G401.6 (cell line): ENCODE results near the gene TBC1D1.
A peak's percentile ranks its signal among the peaks of the same experiment; 100 is the strongest.

Experiments used
- FAIRE-seq: peaks from 2 replicates; lab custom pipeline; 2012; peaks lifted over from hg19 to GRCh38; lab: Jason Lieb, UNC

Gene TBC1D1

GRCh38 chr4:38056011-38056685 lies 165.3 kb downstream of the TBC1D1 start:
- no peak for FAIRE-seq

- no peak for FAIRE-seq
Measured at GRCh38 chr4:38058151-38058550, 167.3 kb downstream of the TBC1D1 start.

GRCh38 chr4:38060829-38061431 lies 170.0 kb downstream of the TBC1D1 start:
- FAIRE-seq: no peak

- FAIRE-seq: peak; percentile 85
Measured at GRCh38 chr4:38062088-38062775, 171.3 kb downstream of the TBC1D1 start.

GRCh38 chr4:38062776-38063097 lies 171.9 kb downstream of the TBC1D1 start:
- FAIRE-seq: no peak

- FAIRE-seq: no peak
Measured at GRCh38 chr4:38065176-38065575, 174.3 kb downstream of the TBC1D1 start.

- no peak for FAIRE-seq
Measured at GRCh38 chr4:38065900-38066299, 175.0 kb downstream of the TBC1D1 start.

GRCh38 chr4:38067499-38067898 lies 176.6 kb downstream of the TBC1D1 start:
- no peak for FAIRE-seq

GRCh38 chr4:38068107-38068506 lies 177.2 kb downstream of the TBC1D1 start:
- FAIRE-seq: no peak

- FAIRE-seq: no peak
Measured at GRCh38 chr4:38069271-38069760, 178.4 kb downstream of the TBC1D1 start.

GRCh38 chr4:38071801-38072431 lies 181.0 kb downstream of the TBC1D1 start:
- FAIRE-seq: no peak

- no peak for FAIRE-seq
Measured at GRCh38 chr4:38072578-38072977, 181.7 kb downstream of the TBC1D1 start.

- no peak for FAIRE-seq
Measured at GRCh38 chr4:38073596-38074234, 182.8 kb downstream of the TBC1D1 start.

GRCh38 chr4:38075370-38076152 lies 184.7 kb downstream of the TBC1D1 start:
- no peak for FAIRE-seq

- FAIRE-seq: no peak
Measured at GRCh38 chr4:38076153-38076669, 185.3 kb downstream of the TBC1D1 start.

GRCh38 chr4:38077791-38078489 lies 187.1 kb downstream of the TBC1D1 start:
- no peak for FAIRE-seq

GRCh38 chr4:38078590-38079421 lies 187.9 kb downstream of the TBC1D1 start:
- FAIRE-seq: no peak

GRCh38 chr4:38080061-38080974 lies 189.4 kb downstream of the TBC1D1 start:
- FAIRE-seq: no peak

- no peak for FAIRE-seq
Measured at GRCh38 chr4:38082021-38082420, 191.1 kb downstream of the TBC1D1 start.
